ENCODE measurements around the gene CFAP299.

- TF ChIP-seq POLR2AphosphoS5 (IDR thresholded peaks at IDR 0.05; ENCODE audit: insufficient read depth, low read depth, low read length): no peak
- no peak for TF ChIP-seq CTCF (IDR thresholded peaks at IDR 0.05; ENCODE audit: extremely low read depth in 1 of 2, insufficient read depth in 1 of 2, low read depth in 1 of 2, low read length in 2 of 2)
- TF ChIP-seq EZH2 (IDR thresholded peaks at IDR 0.05; ENCODE audit: borderline replicate concordance, low read depth, low read length, severe bottlenecking): no peak
- no peak for TF ChIP-seq POLR2A (IDR thresholded peaks at IDR 0.05; ENCODE audit: low read depth, low read length)
- TF ChIP-seq JUN (IDR thresholded peaks at IDR 0.05; ENCODE audit: borderline replicate concordance, insufficient read depth, insufficient read length, low read depth): no peak
- TF ChIP-seq MAX (IDR thresholded peaks at IDR 0.05; ENCODE audit: insufficient read depth, insufficient read length): no peak
- no peak for TF ChIP-seq MYC (IDR thresholded peaks at IDR 0.05; ENCODE audit: low read depth, low read length)
- no peak for TF ChIP-seq FOS (IDR thresholded peaks at IDR 0.05; ENCODE audit: borderline replicate concordance, insufficient read depth, low read length)
- no peak for TF ChIP-seq GATA2 (IDR thresholded peaks at IDR 0.05; ENCODE audit: insufficient read depth, insufficient read length, low read depth, low read length)
These were observed 575.9 kb downstream of the CFAP299 start for GRCh38 chr4:80911458-80911857.

All from endothelial cell of umbilical vein (primary cell).